Stimulated activated CD4-positive, alpha-beta T cell treated with anti-CD3 and anti-CD28 coated beads, Interleukin-1b, Interleukin-23, amount 100 ng/mL, for 24 hours (primary cell): ENCODE data around the gene OXNAD1.
A peak's percentile ranks its signal among the peaks of the same experiment; 100 is the strongest.

Experiments used
- DNase-seq, 4 experiments: peaks; one replicate each; pipeline ENCODE4 v3.0.0-alpha.2; 2020; ENCODE audit warnings: low read depth in 4 of 4, low spot score in 1 of 4

OXNAD1 gene

DNA sequence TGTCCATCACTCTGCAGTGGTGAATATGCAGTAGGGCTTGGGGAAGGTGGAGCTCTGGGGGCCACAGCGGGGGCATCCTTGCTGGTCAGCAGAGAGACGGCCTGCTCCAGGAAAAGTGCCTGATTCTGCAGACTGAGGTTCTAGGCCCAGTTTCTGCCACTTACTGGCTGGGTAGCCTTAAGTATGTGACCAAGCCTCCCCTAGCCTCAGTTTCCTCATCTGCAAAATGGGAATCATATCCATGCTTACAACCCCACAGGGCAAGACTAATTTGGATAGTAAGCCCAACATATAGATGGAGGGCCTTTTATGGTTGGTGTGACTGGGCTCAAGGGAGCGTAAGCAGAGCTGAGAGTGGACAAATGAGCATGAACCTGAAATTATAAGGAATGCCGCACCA is 60.8 kb downstream of the OXNAD1 start:
- no peak for DNase-seq

DNA sequence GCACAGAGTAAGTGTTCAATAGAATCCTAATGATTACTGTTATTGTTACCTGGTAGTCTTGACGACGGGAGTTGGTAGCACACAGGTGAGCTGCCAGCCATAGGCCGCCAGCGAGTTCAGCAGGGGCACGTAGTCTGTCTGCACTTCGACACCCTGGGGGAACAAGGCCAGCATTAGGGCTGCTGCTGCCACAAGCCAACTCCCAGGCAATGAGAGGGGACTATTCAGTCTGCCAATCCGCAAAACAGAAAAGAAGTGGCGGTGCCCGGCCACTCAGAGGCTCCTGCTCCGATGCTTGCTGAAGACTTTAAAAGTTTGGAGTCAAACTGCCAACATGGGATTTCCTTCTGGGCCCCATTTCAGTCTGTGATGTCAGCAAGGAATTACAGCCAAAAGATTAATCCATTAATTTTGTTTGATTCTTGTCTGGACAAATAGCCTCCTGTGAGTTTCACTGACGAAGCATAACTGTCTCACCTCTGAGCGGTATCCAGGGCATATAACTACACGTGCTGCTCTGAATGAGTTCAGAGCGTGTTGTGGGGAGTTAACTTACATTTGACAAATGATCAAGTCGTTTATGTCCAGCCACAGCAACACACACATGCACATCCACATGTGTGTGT is 61.8 kb downstream of the OXNAD1 start:
- no peak for DNase-seq

DNA sequence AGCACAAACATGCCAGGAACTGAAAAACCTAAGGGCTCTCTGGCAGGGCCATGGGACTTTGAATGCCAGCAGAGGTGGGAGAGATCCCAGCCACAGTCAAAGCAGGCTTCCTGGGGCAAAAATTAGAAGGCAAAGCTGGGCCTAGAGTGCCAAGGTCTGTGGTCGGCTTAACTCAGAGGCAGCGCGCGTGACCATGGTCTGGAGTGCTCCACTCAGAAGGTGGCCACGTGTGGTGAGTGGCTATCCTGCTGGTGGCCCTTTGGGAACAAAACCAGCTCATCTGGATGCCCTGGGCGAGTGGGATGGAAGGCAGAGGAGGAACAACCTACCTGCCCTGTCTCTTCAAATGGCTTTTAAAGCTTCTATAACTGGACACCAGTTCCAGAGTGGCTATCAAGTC is 63.1 kb downstream of the OXNAD1 start:
- DNase-seq = no peak

DNA sequence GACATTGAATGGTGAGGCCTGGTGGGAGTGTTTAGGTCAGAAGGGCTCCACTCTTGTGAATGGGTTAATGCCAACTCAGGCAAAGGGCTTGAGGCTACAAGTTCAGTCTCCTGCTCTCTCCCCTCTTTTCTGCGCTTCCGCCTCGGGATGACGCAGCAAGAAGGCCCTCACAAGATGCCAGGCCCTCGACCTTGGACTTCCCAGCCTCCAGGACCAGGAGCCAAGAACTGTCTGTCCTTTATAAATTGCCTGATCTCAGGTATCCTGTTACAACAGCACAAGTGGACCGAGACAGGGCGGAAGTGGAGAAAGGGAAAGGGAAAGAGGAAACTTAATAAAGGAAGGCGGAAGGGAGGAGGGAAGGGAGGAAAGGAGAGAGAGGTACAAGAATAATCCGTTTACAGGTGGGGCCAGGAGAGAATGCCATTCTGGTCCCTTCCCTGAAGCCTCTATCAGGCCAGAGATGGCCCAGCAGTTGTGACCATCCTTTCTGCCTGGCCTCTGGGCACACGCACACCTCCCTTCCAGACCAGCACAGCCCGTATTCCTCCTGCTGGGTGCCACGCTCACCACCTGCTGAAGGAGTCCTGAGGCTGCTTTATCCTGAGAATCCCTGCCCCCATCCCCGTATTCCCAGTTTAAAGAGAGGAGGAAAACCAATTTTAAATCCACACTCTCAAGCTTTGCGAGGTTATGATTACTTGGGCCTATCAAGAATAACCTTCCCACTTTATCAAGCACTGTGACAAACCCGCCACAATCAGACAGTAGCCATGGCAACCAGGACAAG is 64.2 kb downstream of the OXNAD1 start:
- no peak for DNase-seq

DNA sequence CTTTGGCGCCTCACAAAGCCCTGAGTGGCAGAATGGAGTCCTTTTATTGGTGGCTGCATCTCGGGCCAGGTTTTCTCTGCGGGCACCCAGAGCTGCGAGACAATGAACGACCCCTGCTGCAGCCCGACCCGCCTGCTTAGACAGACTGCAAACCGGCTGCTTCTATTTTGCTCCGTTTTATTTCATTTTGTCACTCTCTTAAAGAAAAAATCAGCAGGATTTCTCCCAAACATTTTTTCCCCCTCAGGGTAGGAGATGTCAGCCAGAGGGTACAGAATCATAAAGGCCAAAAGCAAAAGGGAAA is 64.8 kb downstream of the OXNAD1 start:
- no peak for DNase-seq

DNA sequence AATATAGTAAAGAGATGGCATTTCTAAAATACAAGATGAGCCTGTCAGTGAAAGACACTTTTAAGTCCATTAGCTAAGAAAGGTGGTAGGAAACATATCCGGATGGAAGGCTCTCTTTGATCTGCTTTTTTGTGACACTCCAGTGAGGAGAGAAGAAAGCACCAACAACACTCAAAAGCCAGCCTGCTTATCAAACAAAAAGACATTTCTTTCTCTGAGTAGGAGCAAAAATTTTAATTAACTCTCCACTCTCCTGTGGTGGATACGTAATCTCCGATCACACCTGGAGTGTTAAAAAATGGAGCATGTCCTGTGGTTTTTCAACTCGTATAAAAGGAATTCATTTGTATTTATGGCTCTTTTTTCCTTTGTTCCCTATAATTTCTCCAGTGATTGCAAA is 65.3 kb downstream of the OXNAD1 start:
- DNase-seq = no peak

DNA sequence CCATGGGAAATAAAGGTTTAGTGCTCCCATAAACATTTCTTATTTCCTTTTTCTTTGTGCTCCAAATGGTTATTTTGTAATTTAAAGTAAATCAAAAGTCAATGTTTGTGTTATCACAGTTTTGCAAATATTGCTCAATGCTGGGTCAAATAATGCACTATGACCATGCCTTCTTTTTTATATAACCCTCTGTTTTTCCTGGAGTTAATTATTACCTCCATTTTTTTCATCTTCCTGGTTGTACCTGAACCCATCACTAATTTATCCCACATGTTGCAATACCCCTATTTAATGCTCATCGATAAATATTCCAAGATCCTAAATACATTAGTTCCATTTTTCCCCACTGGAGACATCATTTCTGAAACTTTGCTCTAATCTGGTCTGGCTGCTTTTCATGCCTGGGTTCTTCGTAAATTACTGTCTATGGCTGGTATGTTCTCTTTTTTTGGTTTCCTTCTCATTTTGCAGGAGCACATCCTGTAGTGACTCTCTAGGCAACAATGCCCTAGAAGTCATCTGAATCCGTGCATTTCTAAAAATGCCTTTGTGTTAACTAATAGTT is 66.4 kb downstream of the OXNAD1 start:
- no peak for DNase-seq

DNA sequence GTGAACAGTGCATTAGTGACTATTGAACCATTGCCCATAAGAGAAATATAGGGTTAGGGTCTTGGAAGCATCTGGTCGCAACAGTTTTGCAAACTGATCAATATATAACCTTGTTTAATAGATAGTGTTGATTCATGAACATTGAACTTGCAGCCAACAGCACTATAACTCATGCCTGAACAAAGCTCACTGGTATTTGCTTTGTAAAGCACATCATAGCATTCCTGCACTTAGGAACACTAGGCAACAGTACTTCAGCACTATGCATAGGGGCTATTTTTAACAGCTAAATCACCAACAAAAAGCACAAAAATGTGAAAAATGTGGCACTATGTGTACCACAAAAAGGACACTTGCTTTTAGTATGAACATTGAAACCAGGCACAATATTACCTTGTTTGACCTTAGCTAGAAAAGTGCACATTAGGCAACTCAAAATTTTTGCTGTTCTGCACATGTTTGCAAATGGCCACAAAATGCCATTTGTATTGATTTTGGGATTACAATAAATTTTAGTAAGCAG is 68.0 kb downstream of the OXNAD1 start:
- no peak for DNase-seq

DNA sequence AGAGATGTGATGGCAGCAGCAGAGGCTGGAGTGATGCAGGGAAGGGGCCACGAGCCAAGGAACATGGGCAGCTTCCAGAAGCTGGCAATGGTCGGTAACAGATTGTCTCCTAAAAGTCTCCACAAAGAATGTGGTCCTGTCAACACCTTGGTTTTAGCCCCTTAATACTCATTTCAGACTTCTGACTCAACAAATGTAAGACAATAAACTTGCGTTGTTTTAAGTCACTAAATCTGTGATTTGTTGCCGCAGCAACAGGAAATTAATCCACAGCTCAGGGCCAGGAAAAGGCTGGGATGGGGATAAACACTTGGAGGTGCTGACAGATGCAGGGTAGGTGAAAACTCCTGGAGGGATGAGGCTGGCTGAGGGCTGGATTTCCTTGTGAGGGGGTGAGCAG is 69.9 kb downstream of the OXNAD1 start:
- DNase-seq = no peak

DNA sequence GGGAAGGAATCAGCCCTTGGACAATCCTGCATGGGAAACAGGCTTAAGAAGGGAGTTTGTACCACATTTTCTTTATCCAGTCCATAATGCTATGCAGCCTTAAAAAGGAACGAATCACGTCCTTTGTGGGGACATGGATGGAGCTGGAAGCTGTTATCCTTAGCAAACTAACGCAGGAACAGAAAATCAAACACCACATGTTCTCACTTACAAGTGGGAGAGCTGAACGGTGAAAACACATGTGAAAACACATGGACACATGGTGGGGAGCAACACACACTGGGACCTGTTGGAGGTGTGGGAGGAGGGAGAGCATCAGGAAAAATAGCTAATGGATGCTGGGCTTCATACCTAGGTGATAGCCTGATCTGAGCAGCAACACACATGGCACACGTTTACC is 70.3 kb downstream of the OXNAD1 start:
- no peak for DNase-seq

DNA sequence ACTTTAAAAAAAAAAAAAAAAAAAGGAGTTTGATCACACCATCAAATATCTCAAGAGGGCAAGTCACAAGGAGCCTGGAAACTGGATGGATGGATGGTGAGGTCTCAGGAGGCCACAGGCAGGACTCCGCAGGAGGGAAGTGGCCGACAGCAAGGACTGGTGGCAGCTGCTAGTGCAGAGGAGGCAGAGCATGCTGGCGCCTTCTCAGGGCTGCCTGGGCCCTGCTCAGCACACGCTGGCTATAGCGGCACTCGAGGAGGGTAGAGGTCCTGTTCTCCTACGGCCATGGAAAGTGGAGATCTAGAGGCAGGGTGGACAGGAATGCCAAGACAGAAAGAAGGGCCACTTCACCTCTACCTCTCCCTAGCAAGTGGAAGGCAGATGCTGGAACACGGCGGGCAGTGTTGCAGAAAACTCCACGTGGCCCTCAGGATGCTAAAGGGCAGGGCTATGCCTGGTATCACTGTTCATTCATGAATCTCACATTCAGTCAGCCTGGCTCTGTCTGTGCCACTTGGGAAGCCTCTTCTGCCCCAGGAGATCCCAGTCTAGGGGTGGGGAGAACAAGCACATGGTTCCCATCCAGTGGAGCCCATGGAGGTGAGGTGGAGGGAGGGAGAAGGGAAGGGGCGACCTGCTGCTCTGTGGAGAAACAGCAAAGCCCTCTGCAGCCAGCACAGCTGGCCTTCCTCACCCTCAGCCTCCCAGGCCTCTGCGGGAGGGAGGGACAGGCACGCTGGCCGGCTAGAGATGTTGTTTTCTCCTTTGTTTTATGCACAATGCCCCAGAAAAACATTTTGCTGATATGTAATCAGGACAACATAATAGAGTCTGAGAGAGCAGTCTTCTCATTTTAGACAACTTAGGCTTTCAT is 71.0 kb downstream of the OXNAD1 start:
- no peak for DNase-seq

DNA sequence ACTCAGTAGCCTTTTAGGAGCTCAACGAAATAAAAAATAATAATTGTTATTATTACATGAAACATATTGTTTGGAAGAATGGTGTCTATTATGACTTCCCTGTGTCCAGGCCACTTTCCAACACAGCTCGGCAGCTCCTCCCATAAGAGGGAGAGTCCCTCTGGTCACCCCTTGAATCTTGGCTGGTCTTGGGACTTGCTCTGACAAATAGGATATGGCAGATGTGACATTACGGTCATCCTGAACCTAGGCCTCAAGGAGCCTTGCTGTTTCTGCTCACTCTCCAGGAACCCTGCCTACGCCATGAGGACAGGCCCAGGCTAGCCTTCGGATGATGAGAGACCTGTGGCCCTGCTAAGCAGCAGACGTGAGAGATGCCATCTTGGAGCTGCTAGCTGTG is 71.8 kb downstream of the OXNAD1 start:
- DNase-seq = no peak

DNA sequence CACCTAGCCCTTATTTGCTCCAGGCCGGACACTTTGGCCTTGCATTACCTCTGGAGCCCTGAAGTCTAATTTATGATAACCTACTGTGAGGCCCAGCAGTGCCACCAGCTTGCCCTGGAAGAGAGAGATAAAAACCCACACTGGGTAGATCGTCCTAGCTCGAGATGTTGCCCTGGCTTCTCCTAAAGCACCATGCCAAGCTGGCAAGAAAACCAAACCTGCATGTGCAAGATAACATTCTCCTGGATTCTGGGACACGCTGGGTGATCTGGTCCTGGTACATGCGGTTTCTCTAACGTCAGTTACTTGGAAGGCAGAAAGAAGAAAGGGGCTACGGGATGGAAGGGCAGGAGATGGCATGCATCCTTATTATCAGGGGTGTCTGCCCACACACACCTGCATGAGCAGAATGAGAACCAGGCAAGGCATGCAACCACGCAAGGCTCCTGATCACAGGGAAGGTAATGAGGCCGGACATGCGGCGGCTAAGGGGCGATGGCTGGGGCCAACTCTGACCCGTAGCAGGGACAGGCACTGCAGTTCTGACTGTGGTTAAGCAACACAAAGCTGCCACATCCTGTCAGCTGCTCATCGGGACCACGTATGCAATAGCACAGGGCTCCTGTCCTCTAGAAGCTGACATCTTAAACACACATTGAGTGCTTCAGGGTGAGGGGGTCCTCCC is 73.0 kb downstream of the OXNAD1 start:
- peak in 1 of 4 experiments; percentile 10 for DNase-seq

DNA sequence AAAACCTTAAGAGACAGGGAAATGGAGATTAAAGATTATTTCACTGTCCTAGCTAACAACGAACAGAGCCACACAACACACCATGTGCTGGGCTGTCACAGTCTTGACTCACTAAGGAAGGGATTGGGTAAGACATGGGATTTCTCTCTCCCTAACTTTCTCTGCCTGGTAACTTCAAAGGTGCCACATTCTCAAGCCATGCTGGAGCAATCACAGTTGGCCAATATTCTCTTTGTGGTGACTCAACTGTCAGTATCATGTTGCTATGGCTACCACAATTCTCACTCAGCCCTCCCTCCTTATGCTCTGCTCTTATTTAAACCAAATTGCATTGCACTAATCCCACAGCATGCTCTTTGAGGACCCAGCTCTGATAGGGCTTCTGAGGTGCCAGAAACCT is 74.0 kb downstream of the OXNAD1 start:
- no peak for DNase-seq

DNA sequence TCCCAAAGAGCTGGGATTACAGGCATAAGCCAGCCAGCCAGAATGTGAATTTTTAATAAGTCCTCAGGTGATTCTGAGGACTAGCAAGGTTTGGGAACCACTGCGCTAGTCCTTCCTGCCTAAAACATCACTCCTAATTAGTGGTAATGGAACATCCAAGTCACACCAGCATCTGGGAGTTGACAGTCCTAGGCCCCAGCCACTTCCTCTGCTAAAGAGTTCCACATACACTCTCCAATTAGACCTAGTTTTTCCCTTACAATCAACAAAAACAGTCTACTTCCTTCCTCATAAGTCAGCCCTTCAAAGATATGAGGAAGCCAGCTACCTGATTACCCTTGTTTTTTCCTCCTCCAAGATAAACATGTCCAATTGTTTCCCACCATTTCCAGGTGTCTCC is 78.1 kb downstream of the OXNAD1 start:
- DNase-seq = no peak

DNA sequence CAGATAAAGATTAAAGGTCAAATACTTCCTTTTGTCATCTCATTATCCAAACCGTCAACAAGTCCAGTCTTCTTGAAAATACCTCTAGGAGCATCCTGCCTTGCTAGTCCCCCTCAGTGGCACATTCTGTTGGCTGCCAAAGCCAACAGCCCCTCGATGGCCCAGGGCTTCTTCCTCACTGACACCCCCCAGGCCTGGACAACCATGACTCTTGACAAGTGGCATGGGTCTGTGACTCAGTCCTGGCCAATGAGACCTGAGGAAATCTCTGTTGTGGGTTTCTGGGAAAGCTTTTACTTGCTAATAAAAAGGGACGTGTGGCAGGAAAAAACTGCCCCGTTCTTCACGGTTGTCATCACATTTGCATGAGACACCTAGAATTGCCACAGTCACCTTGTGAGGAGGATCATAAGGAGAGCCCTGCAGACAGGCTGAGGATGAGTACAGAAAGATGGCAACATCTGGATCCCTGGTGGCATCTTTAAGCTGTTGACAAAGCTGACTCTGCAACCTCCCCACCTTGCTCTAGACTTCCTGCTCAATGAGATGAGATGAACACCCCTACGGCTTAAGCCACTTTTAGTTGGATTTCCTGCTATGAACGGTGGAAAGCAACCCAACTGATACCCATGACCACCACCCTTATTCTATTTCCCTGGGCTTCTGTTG is 81.5 kb downstream of the OXNAD1 start:
- no peak for DNase-seq

DNA sequence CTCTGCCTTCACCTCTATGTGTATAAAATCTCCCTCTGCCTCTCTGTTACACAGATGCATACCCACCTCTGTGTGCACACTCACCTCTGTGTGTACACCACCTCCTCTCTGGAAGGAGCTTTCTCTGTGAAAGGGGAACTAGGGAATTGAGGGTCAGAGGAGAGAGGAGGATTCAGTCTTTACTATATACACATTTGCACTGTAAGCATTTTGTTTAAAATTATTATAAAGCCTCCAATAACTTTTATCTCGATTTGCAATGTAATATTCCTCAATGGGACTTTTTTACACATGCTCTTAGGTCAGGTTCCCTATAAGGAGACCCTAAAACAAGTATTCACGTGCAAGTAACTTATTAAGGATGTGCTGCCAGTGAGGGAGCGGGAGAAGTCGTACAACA is 82.5 kb downstream of the OXNAD1 start:
- no peak for DNase-seq

DNA sequence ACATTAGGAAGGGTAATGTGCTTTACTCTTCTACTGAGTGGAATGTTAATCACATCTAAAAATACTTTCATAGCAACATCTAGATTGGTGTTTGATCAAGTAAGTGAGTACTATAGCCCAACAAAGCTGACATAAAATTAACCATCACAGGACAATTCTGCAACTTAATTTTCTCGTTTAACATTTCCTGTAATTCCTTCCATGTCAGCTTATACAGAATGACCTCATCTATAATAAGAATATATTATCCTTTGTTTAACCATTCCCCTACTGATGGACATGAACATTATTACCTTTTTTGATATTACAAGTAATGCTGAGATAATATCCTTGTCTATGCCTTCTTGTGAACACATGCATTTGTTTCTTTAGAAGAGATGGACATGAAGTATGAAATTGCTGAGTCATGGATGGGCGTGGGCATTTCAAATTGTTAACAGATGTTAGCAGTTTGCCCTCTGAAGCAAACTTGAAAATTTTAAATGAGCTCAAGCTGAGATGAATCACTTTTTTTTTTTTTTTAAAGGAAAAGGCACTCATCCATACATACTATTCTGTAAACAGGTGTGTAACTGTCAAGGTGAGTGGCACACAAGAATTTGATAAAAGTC is 85.1 kb downstream of the OXNAD1 start:
- DNase-seq = no peak

DNA sequence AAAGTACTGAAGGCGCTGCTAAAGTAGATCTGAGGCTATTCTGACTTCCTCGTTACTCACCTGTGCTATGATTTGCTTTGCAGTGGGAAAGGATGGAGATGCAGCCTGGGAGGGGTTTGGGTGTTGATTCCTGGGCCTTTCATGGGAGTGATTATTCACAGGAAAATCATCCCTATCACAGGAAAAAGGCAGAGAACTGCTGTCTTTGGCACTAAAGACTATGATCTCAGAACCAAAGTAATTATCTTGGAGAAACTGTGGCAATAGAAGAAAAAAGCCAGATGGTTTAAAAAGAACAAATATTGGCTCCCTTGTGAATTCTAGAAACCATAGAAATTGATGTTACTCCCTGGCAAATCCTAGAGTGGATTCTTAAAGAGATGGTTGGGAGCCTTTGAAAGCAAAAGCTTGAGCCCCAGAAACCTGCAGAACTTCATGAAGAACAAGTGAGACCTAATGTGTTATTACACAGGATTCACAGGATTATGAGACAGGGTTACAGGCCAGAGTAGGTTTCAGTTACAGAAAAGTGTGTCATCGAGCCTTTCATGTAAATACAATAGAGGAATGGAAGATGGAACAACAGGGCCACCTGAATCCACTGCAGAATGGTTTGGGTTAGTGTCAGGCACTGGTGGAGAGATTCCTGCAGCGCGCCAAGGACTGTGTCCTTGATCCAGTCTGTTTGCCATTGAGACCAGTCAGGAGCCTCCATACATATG is 85.7 kb downstream of the OXNAD1 start:
- no peak for DNase-seq
